GM23248 (cell line): ENCODE measurements around the gene AP3D1. TPM values are rescaled to one million over a fixed set of nuclear protein-coding genes. Genes with fewer than 3 reads are reported as not detected.

Source experiments
- DNase-seq: peaks from one replicate; pipeline ENCODE4 v3.0.0-alpha.2; 2015
- H2AFZ ChIP-seq: fragments of 200-600 bp; sonication (generic); 2 replicates; pipeline ENCODE4 v1.6.1; 2016; ENCODE audit warnings: antibody characterized with exemption
- H3F3A ChIP-seq: fragments of 200-600 bp; sonication (generic); 2 replicates; pipeline ENCODE4 v1.6.1; 2016; ENCODE audit warnings: mild to moderate bottlenecking, antibody characterized with exemption, mixed run types; ENCODE audit not compliant: insufficient read depth
- H3K27ac ChIP-seq: fragments of 200-600 bp; sonication (generic); 2 replicates; pipeline ENCODE4 v1.5.1; 2016; ENCODE audit warnings: mild to moderate bottlenecking
- H3K27me3 ChIP-seq: fragments of 200-600 bp; sonication (generic); replicated peaks from 2 replicates; pipeline ENCODE4 v1.6.1; 2016; ENCODE audit warnings: mild to moderate bottlenecking; ENCODE audit not compliant: insufficient read depth
- H3K36me3 ChIP-seq: fragments of 200-600 bp; sonication (generic); 2 replicates; pipeline ENCODE4 v1.6.1; 2016; ENCODE audit warnings: low read depth, mild to moderate bottlenecking
- H3K4me1 ChIP-seq: fragments of 200-600 bp; sonication (generic); 2 replicates; pipeline ENCODE4 v1.6.1; 2016; ENCODE audit warnings: mild to moderate bottlenecking; ENCODE audit not compliant: insufficient read depth
- H3K4me2 ChIP-seq: fragments of 200-600 bp; sonication (generic); one replicate; pipeline ENCODE4 v1.6.1; 2016; ENCODE audit warnings: mild to moderate bottlenecking; ENCODE audit not compliant: unreplicated experiment
- H3K4me3 ChIP-seq: fragments of 200-600 bp; sonication (generic); 2 replicates; pipeline ENCODE4 v1.5.1; 2016; ENCODE audit warnings: mild to moderate bottlenecking
- H3K79me2 ChIP-seq: fragments of 200-600 bp; sonication (generic); 2 replicates; pipeline ENCODE4 v1.6.1; 2016; ENCODE audit warnings: mild to moderate bottlenecking; ENCODE audit not compliant: insufficient read depth
- H3K9ac ChIP-seq: fragments of 200-600 bp; sonication (generic); 2 replicates; pipeline ENCODE4 v1.6.1; 2016; ENCODE audit warnings: mild to moderate bottlenecking
- H3K9me2 ChIP-seq: fragments of 200-600 bp; sonication (generic); 2 replicates; pipeline ENCODE4 v1.6.1; 2016; ENCODE audit warnings: mixed run types, mild to moderate bottlenecking, moderate library complexity; ENCODE audit not compliant: insufficient read depth
- H3K9me3 ChIP-seq: fragments of 200-600 bp; sonication (generic); one replicate; pipeline ENCODE4 v1.6.1; 2017; ENCODE audit warnings: low read depth
- H4K20me1 ChIP-seq: fragments of 200-600 bp; sonication (generic); 2 replicates; pipeline ENCODE4 v1.6.0; 2016; ENCODE audit not compliant: insufficient read depth
- EZH2 ChIP-seq: fragments of 200-600 bp; sonication (generic); IDR thresholded peaks from 2 replicates; pipeline ENCODE4 v1.6.1; 2018; ENCODE audit warnings: antibody characterized with exemption, mild to moderate bottlenecking; ENCODE audit not compliant: insufficient read depth, poor library complexity, severe bottlenecking
- EZH2phosphoT487 ChIP-seq: fragments of 200-600 bp; sonication (generic); IDR thresholded peaks from 2 replicates; pipeline ENCODE4 v1.6.1; 2018; ENCODE audit warnings: antibody characterized with exemption, moderate library complexity, mild to moderate bottlenecking, low read depth; ENCODE audit not compliant: insufficient read depth
- WGBS, 2 experiments: methylation state at CpG; one replicate each; pipeline ENCODE4 v1.1.6; 2015 to 2017; ENCODE audit warnings: low lambda C conversion rate in 2 of 2, low coverage in 1 of 2; ENCODE audit errors: missing lambda C conversion rate in 2 of 2; 5-methylcytosine and 5-hydroxymethylcytosine counted together
- in situ Hi-C: fragments of 300-500 bp; cut with MboI; formaldehyde crosslinking; loops from 2 replicates; pipeline ENCODE4 v1.15.0; 2020
- polyA plus RNA-seq: library from polyadenylated mRNA; unstranded; fragments of >200 nt; fragmentation: Nextera tagmentation; extraction: Ambion mirVana; gene quantifications from 2 replicates; pipeline ENCODE4 v1.2.1, GENCODE V29; 2016
- total RNA-seq: library from RNA; depleted of rRNA; stranded (reverse); fragments of >200 nt; shearing (Covaris generic); gene quantifications from 2 replicates; pipeline ENCODE4 v1.2.3, GENCODE V29; 2014

Gene AP3D1
- total and polyA plus RNA-seq, 2 experiments from 2014 or later: 79.0 to 97.6 TPM

DNA sequence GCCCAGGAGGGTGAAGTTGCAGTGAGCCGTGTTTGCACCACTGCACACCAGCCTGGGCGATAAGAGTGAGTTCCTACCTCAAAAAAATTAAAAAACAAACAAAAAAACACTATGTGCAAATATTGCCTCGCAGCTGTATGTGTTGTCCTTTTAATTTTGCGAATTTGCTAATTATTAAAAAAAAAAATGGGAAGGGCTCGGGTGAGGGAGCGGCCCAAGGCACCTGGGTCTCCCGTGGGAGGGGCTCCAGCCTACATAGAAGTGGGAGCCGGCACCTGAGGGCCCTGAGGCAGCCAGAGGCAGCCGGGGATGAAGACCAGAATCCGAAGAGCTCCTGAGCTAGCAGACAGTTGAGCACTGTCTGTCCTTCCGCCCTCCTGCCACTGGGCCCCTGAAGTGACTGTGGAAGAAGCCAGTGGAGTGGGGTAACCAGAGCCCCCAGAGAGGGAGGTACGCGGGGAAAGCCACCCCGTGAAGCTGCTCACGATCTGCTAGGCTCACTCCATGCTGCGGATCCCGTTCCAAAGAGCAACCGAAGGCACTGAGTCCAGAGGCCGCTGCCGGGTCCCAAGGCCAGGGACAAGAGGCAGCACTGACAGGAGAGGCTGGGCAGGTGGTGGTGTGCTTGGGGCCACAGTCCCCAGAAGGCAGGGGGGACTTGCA, 48.2 kb downstream of the AP3D1 start:
- H3F3A ChIP-seq: no peaks in the 10 kb centered on the region
- H3K9ac ChIP-seq: no peak overlapping the region
- H3K4me1 ChIP-seq: no peaks in the 10 kb centered on the region
- H3K27ac ChIP-seq: no peak overlapping the region
- H3K4me3 ChIP-seq: no peak overlapping the region
- no peak for TF ChIP-seq EZH2
- TF ChIP-seq EZH2phosphoT487: no peak
- H3K27me3 ChIP-seq: no peaks in the 10 kb centered on the region
- no peaks in the 10 kb centered on the region for H3K9me3 ChIP-seq
- H3K4me2 ChIP-seq: no peak overlapping the region
- peaks cover 54% of the 10 kb centered on the region for H3K79me2 ChIP-seq
- peaks cover 3% of the 10 kb centered on the region; the same call in 1 of the 2 replicates for H3K36me3 ChIP-seq
- no peak overlapping the region for H2AFZ ChIP-seq
- in situ Hi-C loops: no loop called here
- WGBS, 2 experiments: 82 to 86% methylated on average over 20 of the region's 20 CpGs
- no peak for DNase-seq
- H4K20me1 ChIP-seq: no peaks in the 10 kb centered on the region
- no peaks in the 10 kb centered on the region for H3K9me2 ChIP-seq

GRCh38 chr19:2101417-2102335, 49.7 kb downstream of the AP3D1 start:
- WGBS, 2 experiments: 90% methylated on average over 42 to 44 of the region's 45 CpGs
- H3F3A ChIP-seq: no peaks in the 10 kb centered on the region
- no peaks in the 10 kb centered on the region for H3K9me3 ChIP-seq
- no peaks in the 10 kb centered on the region for H3K27me3 ChIP-seq
- DNase-seq: no peak
- H3K4me3 ChIP-seq: no peak overlapping the region
- no peaks in the 10 kb centered on the region for H3K9me2 ChIP-seq
- H3K9ac ChIP-seq: no peak overlapping the region
- H2AFZ ChIP-seq: no peak overlapping the region
- no peaks in the 10 kb centered on the region for H4K20me1 ChIP-seq
- no peak overlapping the region for H3K27ac ChIP-seq
- no peak overlapping the region for H3K4me2 ChIP-seq
- TF ChIP-seq EZH2 (no peak), EZH2phosphoT487 (no peak)
- peaks cover 54% of the 10 kb centered on the region for H3K79me2 ChIP-seq
- H3K36me3 ChIP-seq: peaks cover 3% of the 10 kb centered on the region; the same call in 1 of the 2 replicates
- no peaks in the 10 kb centered on the region for H3K4me1 ChIP-seq
- in situ Hi-C loops: no loop called here

GRCh38 chr19:2100719-2101061, 50.7 kb downstream of the AP3D1 start:
- 90 to 91% methylated on average over 10 to 11 of the region's 11 CpGs for WGBS, 2 experiments
- H3K4me1 ChIP-seq: no peaks in the 10 kb centered on the region
- H3K4me3 ChIP-seq: no peak overlapping the region
- DNase-seq: no peak
- no peak overlapping the region for H2AFZ ChIP-seq
- no peaks in the 10 kb centered on the region for H3F3A ChIP-seq
- no peaks in the 10 kb centered on the region for H4K20me1 ChIP-seq
- H3K9me3 ChIP-seq: no peaks in the 10 kb centered on the region
- H3K36me3 ChIP-seq: peaks cover 3% of the 10 kb centered on the region; the same call in 1 of the 2 replicates
- in situ Hi-C loops: no loop called here
- no peaks in the 10 kb centered on the region for H3K9me2 ChIP-seq
- no peak overlapping the region for H3K4me2 ChIP-seq
- TF ChIP-seq EZH2: no peak
- TF ChIP-seq EZH2phosphoT487: no peak
- H3K27me3 ChIP-seq: no peaks in the 10 kb centered on the region
- H3K79me2 ChIP-seq: peaks cover 51% of the 10 kb centered on the region
- no peak overlapping the region for H3K9ac ChIP-seq
- H3K27ac ChIP-seq: no peak overlapping the region

DNA sequence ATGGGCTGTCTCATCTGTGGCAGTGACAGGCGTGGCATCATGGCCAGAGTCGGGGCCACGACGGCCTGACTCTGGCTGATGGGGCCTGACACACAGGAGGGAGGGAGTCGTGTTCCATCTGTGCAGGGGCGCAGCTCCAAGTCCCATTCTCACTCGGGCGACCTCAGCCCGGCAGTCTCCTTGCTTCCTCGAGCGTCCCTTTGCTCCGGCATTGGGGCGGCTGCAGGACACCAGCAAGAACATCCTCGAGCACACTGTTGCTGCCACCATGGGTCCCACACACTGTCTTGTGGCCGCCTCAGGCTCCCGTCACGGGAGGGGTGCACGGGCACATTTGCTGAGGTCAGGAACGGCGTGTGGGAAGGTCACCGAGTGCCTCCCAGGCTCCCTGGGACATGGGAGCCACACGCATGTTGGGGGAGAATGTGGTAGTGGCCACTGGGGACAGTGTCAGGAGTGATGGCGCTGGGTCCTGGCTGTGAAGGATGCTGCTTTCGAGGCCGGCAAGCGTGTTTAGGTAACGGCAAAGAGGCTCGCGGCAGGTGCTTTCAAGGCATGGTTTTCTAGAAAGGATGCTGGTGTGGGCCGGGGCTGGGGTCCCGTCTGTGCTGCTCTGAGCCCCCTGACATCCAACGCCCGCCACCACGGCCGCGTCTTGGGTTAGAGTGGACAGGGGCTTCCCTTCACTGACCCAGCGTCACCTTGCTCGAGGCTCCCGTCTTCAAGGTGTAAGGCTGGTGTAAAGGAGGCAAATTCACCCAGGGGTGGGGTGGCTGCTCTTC, 51.2 kb downstream of the AP3D1 start:
- peaks cover 3% of the 10 kb centered on the region; the same call in 1 of the 2 replicates for H3K36me3 ChIP-seq
- H3K4me2 ChIP-seq: no peak overlapping the region
- H3K79me2 ChIP-seq: peaks cover 51% of the 10 kb centered on the region
- no peaks in the 10 kb centered on the region for H3K9me3 ChIP-seq
- H3K4me1 ChIP-seq: no peaks in the 10 kb centered on the region
- H3K27ac ChIP-seq: no peak overlapping the region
- 85 to 89% methylated on average over 37 to 39 of the region's 39 CpGs for WGBS, 2 experiments
- no peaks in the 10 kb centered on the region for H3F3A ChIP-seq
- no peaks in the 10 kb centered on the region for H4K20me1 ChIP-seq
- DNase-seq: no peak
- H3K9ac ChIP-seq: no peak overlapping the region
- H3K9me2 ChIP-seq: no peaks in the 10 kb centered on the region
- H3K4me3 ChIP-seq: no peak overlapping the region
- in situ Hi-C loops: no loop called here
- H2AFZ ChIP-seq: no peak overlapping the region
- H3K27me3 ChIP-seq: no peaks in the 10 kb centered on the region
- TF ChIP-seq EZH2phosphoT487 (no peak), EZH2 (no peak)
